ENCODE measurements around the gene MCF2L2.

MCF2L2 gene

GRCh38 chr3:183160616-183161015, 267.8 kb downstream of the MCF2L2 start:
- ChIA-PET CTCF (interaction anchor here (1.1 to 2.3 kb wide), 6 partner anchors 15 to 225 kb away, joined by 3 to 5 read pairs (median 4); no protein-coding TSS in a partner anchor), POLR2A (no interaction called here)
- DNase-seq (ENCODE audit: extremely low spot score), result no peak
- no peak for TF ChIP-seq CTCF (IDR thresholded peaks at IDR 0.05; ENCODE audit: control extremely low read depth, extremely low read depth, low read depth, missing control alignments)

- DNase-seq (ENCODE audit: extremely low spot score), result no peak
- ChIA-PET POLR2A (no interaction called here), CTCF (interaction anchor here (0.8 to 1.8 kb wide), 4 partner anchors 12 to 41 kb away, joined by 3 to 5 read pairs (median 4); no protein-coding TSS in a partner anchor)
- peak; percentile 47 for TF ChIP-seq CTCF (IDR thresholded peaks at IDR 0.05; ENCODE audit: control extremely low read depth, extremely low read depth, low read depth, missing control alignments)
These were observed 269.1 kb downstream of the MCF2L2 start for GRCh38 chr3:183159333-183159732.

GRCh38 chr3:183158551-183159006, 269.8 kb downstream of the MCF2L2 start:
- TF ChIP-seq CTCF (IDR thresholded peaks at IDR 0.05; ENCODE audit: control extremely low read depth, extremely low read depth, low read depth, missing control alignments), result no peak
- CTCF ChIA-PET, result interaction anchor here (1.0 to 1.8 kb wide), 4 partner anchors 11 to 223 kb away, joined by 3 to 4 read pairs (median 3); no protein-coding TSS in a partner anchor
- POLR2A ChIA-PET, result no interaction called here
- peak; percentile 90 for DNase-seq (ENCODE audit: extremely low spot score)

GRCh38 chr3:183158113-183158512, 270.3 kb downstream of the MCF2L2 start:
- DNase-seq (ENCODE audit: extremely low spot score), result peak; percentile 57
- ChIA-PET CTCF (interaction anchor here (1.0 to 1.4 kb wide), 2 partner anchors 34 to 224 kb away, joined by 3 read pairs; no protein-coding TSS in a partner anchor), POLR2A (no interaction called here)
- no peak for TF ChIP-seq CTCF (IDR thresholded peaks at IDR 0.05; ENCODE audit: control extremely low read depth, extremely low read depth, low read depth, missing control alignments)

- DNase-seq (ENCODE audit: extremely low spot score), result no peak
- CTCF ChIA-PET, result no interaction called here
- no peak for TF ChIP-seq CTCF (IDR thresholded peaks at IDR 0.05; ENCODE audit: control extremely low read depth, extremely low read depth, low read depth, missing control alignments)
- POLR2A ChIA-PET, result no interaction called here
These were observed 272.2 kb downstream of the MCF2L2 start for GRCh38 chr3:183156266-183156665.

- CTCF ChIA-PET, result interaction anchor here (2.0 kb wide), 1 partner anchor 10 kb away, joined by 8 read pairs; no protein-coding TSS in a partner anchor
These were observed 272.9 kb downstream of the MCF2L2 start for GRCh38 chr3:183155499-183155898.

More at GRCh38 chr3:183155499-183155898, 272.9 kb downstream of the MCF2L2 start:
- TF ChIP-seq CTCF (IDR thresholded peaks at IDR 0.05; ENCODE audit: control extremely low read depth, extremely low read depth, low read depth, missing control alignments), result no peak
- POLR2A ChIA-PET, result no interaction called here
- DNase-seq (ENCODE audit: extremely low spot score), result no peak
